ENCODE measurements around the gene LST1.

Gene LST1

GRCh38 chr6:31568537-31568961, 17.5 kb upstream of the LST1 start:
- Histone ChIP-seq H2AFZ (ENCODE audit: low read depth, low read length, severe bottlenecking) (no peak overlapping the region), H3K4me3 (ENCODE audit: insufficient read depth, low read length, poor library complexity, severe bottlenecking) (peak overlapping the region; percentile 63), H3K9me3 (ENCODE audit: insufficient read depth, low read length) (no peaks in the 10 kb centered on the region), H3K36me3 (ENCODE audit: low read length) (no peaks in the 10 kb centered on the region), H3K27ac (ENCODE audit: low read depth, low read length) (peak overlapping the region; percentile 92), H3K9me2 (replicated peaks; ENCODE audit: insufficient read depth, low read length) (no peaks in the 10 kb centered on the region), H3K79me2 (ENCODE audit: insufficient read depth, low read length) (peaks cover 54% of the 10 kb centered on the region), H3K4me2 (ENCODE audit: low read depth, low read length, poor library complexity, severe bottlenecking) (peak overlapping the region; percentile 86), H3F3A (ENCODE audit: insufficient read depth) (peaks cover 66% of the 10 kb centered on the region), H3K9ac (ENCODE audit: low read length) (peak overlapping the region; percentile 84), H3K27me3 (ENCODE audit: low read length) (no peaks in the 10 kb centered on the region), H4K20me1 (ENCODE audit: low read depth, low read length) (no peaks in the 10 kb centered on the region)
- TF ChIP-seq EZH2phosphoT487 (conservative IDR thresholded peaks at IDR 0.05; ENCODE audit: low read length) (no peak), CTCF (IDR thresholded peaks at IDR 0.05; ENCODE audit: insufficient read depth, low read length, poor library complexity, severe bottlenecking) (no peak)

- Histone ChIP-seq H3K27ac (ENCODE audit: low read depth, low read length) (peak overlapping the region; percentile 92), H4K20me1 (ENCODE audit: low read depth, low read length) (no peaks in the 10 kb centered on the region)
Measured at GRCh38 chr6:31569861-31570536, 16.1 kb upstream of the LST1 start.

GRCh38 chr6:31572041-31572911, 13.8 kb upstream of the LST1 start, which contains the start of gene LTA:
LTA (plus strand) TSS chr6:31572289; CDS start chr6:31572743, 454 bp downstream.
- Histone ChIP-seq H3K4me3 (ENCODE audit: insufficient read depth, low read length, poor library complexity, severe bottlenecking) (peak within 1 kb of the TSS; percentile 63), H3K9me2 (replicated peaks; ENCODE audit: insufficient read depth, low read length) (no peaks in the 10 kb centered on the region), H3K9me3 (ENCODE audit: insufficient read depth, low read length) (no peaks in the 10 kb centered on the region), H3K9ac (ENCODE audit: low read length) (peak within 1 kb of the TSS; percentile 84), H2AFZ (ENCODE audit: low read depth, low read length, severe bottlenecking) (no peak within 1 kb of the TSS), H3K27me3 (ENCODE audit: low read length) (no peaks in the 10 kb centered on the region), H3F3A (ENCODE audit: insufficient read depth) (peaks cover 86% of the 10 kb centered on the region), H4K20me1 (ENCODE audit: low read depth, low read length) (no peaks in the 10 kb centered on the region), H3K79me2 (ENCODE audit: insufficient read depth, low read length) (peaks cover 79% of the 10 kb centered on the region), H3K4me2 (ENCODE audit: low read depth, low read length, poor library complexity, severe bottlenecking) (peak within 1 kb of the TSS; percentile 86), H3K36me3 (ENCODE audit: low read length) (peaks cover 3% of the 10 kb centered on the region; the same call in 1 of the 2 replicates), H3K27ac (ENCODE audit: low read depth, low read length) (peak within 1 kb of the TSS; percentile 92)
- no peak for TF ChIP-seq EZH2phosphoT487 (conservative IDR thresholded peaks at IDR 0.05; ENCODE audit: low read length)
- no peak for TF ChIP-seq CTCF (IDR thresholded peaks at IDR 0.05; ENCODE audit: insufficient read depth, low read length, poor library complexity, severe bottlenecking)

More at GRCh38 chr6:31569861-31570536, 16.1 kb upstream of the LST1 start:
- Histone ChIP-seq H2AFZ (ENCODE audit: low read depth, low read length, severe bottlenecking) (no peak overlapping the region), H3K4me3 (ENCODE audit: insufficient read depth, low read length, poor library complexity, severe bottlenecking) (peak overlapping the region; percentile 63), H3K9ac (ENCODE audit: low read length) (peak overlapping the region; percentile 84), H3K4me2 (ENCODE audit: low read depth, low read length, poor library complexity, severe bottlenecking) (peak overlapping the region; percentile 86), H3K9me2 (replicated peaks; ENCODE audit: insufficient read depth, low read length) (no peaks in the 10 kb centered on the region), H3K79me2 (ENCODE audit: insufficient read depth, low read length) (peaks cover 56% of the 10 kb centered on the region), H3K9me3 (ENCODE audit: insufficient read depth, low read length) (no peaks in the 10 kb centered on the region), H3K36me3 (ENCODE audit: low read length) (no peaks in the 10 kb centered on the region), H3K27me3 (ENCODE audit: low read length) (no peaks in the 10 kb centered on the region), H3F3A (ENCODE audit: insufficient read depth) (peaks cover 72% of the 10 kb centered on the region)
- TF ChIP-seq EZH2phosphoT487 (conservative IDR thresholded peaks at IDR 0.05; ENCODE audit: low read length) = no peak
- no peak for TF ChIP-seq CTCF (IDR thresholded peaks at IDR 0.05; ENCODE audit: insufficient read depth, low read length, poor library complexity, severe bottlenecking)
